ENCODE results near the gene CTRB1.

- TF ChIP-seq CTCF (IDR thresholded peaks at IDR 0.05) (no peak), POLR2AphosphoS5 (IDR thresholded peaks at IDR 0.05) (no peak), POLR2A (IDR thresholded peaks at IDR 0.05) (no peak)
Observed at GRCh38 chr16:75263291-75263962, 44.6 kb downstream of the CTRB1 start.

Measured in upper lobe of left lung (tissue), 4 donors.